ENCODE results near the gene ZNF487. TPM values are rescaled to one million over a fixed set of nuclear protein-coding genes. Genes with fewer than 3 reads are reported as not detected.
A peak's percentile ranks its signal among the peaks of the same experiment; 100 is the strongest.
"Not testable (repeated sequence)": the region's sequence is repeated elsewhere in the genome, so short reads cannot be mapped to it uniquely, and the experiment has no call there.

The ZNF487 gene
- total and polyA plus RNA-seq, 4 donors, result 8.4 to 25.4 (median 9.1) TPM

DNA sequence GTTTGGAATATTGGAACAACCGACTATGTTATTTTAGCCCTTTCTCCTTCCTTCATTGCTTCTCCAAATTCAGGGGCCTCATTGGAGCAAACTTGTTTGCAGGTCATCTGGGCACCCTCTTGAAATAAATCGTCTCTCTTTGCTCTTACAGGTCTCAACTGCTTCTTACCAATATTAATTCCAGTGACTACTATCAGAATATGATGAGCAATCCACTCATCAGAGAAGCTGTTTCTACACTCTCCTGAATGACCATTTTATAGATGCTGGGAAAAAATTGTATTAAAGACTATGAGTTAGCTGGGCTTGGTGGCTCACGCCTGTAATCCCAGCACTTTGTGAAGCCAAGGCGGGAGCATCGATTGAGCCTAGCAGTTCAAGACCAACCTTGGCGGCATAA, 15.4 kb upstream of the ZNF487 start:
- H3K27ac ChIP-seq (ENCODE audit: low read depth in 1 of 2, low read length in 1 of 2), result peak overlapping the region in 1 of 2 donors; percentile 31
- no peaks in the 10 kb centered on the region for H3K36me3 ChIP-seq (ENCODE audit: control insufficient read depth in 4 of 4, insufficient read depth in 4 of 4, low read length in 4 of 4)
- ATAC-seq (ENCODE audit: insufficient read depth, low FRiP score), result no peak
- H3K9me3 ChIP-seq (ENCODE audit: control insufficient read depth in 4 of 4, insufficient read depth in 3 of 4, low read length in 3 of 4), result no peaks in the 10 kb centered on the region
- DNase-seq, result peak in 1 of 3 donors; percentile 6
- H3K4me3 ChIP-seq, result no peak overlapping the region
- H3K9ac ChIP-seq (ENCODE audit: insufficient read depth in 1 of 2, low read length in 2 of 2), result no peak overlapping the region
- H3K4me1 ChIP-seq (ENCODE audit: control insufficient read depth in 5 of 5, insufficient read depth in 5 of 5, low read length in 5 of 5), result peaks cover 0 to 11% (median 4%) of the 10 kb centered on the region in 5 donors
- no peaks in the 10 kb centered on the region for H3K27me3 ChIP-seq (ENCODE audit: control insufficient read depth in 3 of 3, insufficient read depth in 3 of 3, low read length in 2 of 3)
- TF ChIP-seq, protein P1, sequence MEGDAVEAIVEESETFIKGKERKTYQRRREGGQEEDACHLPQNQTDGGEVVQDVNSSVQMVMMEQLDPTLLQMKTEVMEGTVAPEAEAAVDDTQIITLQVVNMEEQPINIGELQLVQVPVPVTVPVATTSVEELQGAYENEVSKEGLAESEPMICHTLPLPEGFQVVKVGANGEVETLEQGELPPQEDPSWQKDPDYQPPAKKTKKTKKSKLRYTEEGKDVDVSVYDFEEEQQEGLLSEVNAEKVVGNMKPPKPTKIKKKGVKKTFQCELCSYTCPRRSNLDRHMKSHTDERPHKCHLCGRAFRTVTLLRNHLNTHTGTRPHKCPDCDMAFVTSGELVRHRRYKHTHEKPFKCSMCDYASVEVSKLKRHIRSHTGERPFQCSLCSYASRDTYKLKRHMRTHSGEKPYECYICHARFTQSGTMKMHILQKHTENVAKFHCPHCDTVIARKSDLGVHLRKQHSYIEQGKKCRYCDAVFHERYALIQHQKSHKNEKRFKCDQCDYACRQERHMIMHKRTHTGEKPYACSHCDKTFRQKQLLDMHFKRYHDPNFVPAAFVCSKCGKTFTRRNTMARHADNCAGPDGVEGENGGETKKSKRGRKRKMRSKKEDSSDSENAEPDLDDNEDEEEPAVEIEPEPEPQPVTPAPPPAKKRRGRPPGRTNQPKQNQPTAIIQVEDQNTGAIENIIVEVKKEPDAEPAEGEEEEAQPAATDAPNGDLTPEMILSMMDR (IDR thresholded peaks at IDR 0.05; ENCODE audit: control extremely low read depth, extremely low read depth), result no peak
- whole genome bisulfite sequencing, 2 donors, result 86 to 91% methylated on average over 6 of the region's 6 CpGs

DNA sequence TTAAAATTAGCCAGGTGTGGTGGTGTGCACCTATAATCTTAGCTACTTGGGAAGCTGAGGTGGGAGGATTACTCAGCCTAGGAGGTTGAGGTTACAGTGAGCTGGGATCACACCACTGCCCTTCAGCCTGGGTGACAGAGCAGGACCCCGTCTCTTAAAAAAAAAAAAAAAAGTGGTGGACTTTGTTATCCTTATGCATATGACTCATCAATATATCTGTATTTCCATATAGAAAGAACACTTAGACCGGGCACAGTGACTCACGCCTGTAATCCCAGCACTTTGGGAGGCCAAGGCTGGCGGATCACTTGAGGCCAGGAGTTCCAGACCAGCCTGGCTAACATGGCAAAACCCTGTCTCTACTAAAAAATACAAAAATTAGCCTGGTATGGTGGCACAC, 15.0 kb upstream of the ZNF487 start:
- not testable (repeated sequence) for H3K27ac ChIP-seq (ENCODE audit: low read depth in 1 of 2, low read length in 1 of 2); H3K9ac ChIP-seq (ENCODE audit: insufficient read depth in 1 of 2, low read length in 2 of 2); H3K36me3 ChIP-seq (ENCODE audit: control insufficient read depth in 4 of 4, insufficient read depth in 4 of 4, low read length in 4 of 4); H3K27me3 ChIP-seq (ENCODE audit: control insufficient read depth in 3 of 3, insufficient read depth in 3 of 3, low read length in 2 of 3); H3K4me3 ChIP-seq; H3K9me3 ChIP-seq (ENCODE audit: control insufficient read depth in 4 of 4, insufficient read depth in 3 of 4, low read length in 3 of 4); ATAC-seq (ENCODE audit: insufficient read depth, low FRiP score); DNase-seq
- H3K4me1 ChIP-seq (ENCODE audit: control insufficient read depth in 5 of 5, insufficient read depth in 5 of 5, low read length in 5 of 5), result peaks cover 0 to 11% (median 4%) of the 10 kb centered on the region in 5 donors
- 97 to 100% methylated on average over 4 of the region's 4 CpGs for WGBS, 2 donors

DNA sequence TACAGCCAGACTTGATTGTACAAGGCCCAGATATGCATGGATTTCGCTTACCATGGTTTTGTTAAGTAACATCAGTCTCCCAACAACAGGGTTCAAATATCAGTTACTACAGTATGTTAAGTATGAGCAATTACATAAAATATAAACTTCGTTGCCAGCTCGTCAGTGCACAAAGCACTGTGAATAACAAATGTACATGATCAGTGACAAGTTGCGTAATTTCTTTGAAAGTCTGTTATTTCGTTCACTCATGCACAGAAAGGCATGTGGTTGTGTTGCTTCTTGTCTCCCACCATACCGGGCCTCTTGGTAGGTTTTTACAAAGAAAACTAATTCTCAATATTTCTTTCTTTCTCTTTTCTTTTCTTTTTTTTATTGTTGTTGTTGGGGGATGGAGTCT, 12.5 kb upstream of the ZNF487 start:
- ATAC-seq (ENCODE audit: insufficient read depth, low FRiP score), result no peak
- H3K36me3 ChIP-seq (ENCODE audit: control insufficient read depth in 4 of 4, insufficient read depth in 4 of 4, low read length in 4 of 4), result no peaks in the 10 kb centered on the region
- no peak overlapping the region for H3K27ac ChIP-seq (ENCODE audit: low read depth in 1 of 2, low read length in 1 of 2)
- H3K27me3 ChIP-seq (ENCODE audit: control insufficient read depth in 3 of 3, insufficient read depth in 3 of 3, low read length in 2 of 3), result no peaks in the 10 kb centered on the region
- no peak overlapping the region for H3K4me3 ChIP-seq
- 48 to 73% methylated on average over 6 of the region's 6 CpGs for WGBS, 2 donors
- H3K4me1 ChIP-seq (ENCODE audit: control insufficient read depth in 5 of 5, insufficient read depth in 5 of 5, low read length in 5 of 5), result peaks cover 0 to 11% (median 4%) of the 10 kb centered on the region in 5 donors
- TF ChIP-seq, protein P1 (IDR thresholded peaks at IDR 0.05; ENCODE audit: control extremely low read depth, extremely low read depth), result no peak
- no peaks in the 10 kb centered on the region for H3K9me3 ChIP-seq (ENCODE audit: control insufficient read depth in 4 of 4, insufficient read depth in 3 of 4, low read length in 3 of 4)
- DNase-seq, result peak in 2 of 3 donors; percentile 60 to 77
- H3K9ac ChIP-seq (ENCODE audit: insufficient read depth in 1 of 2, low read length in 2 of 2), result no peak overlapping the region

DNA sequence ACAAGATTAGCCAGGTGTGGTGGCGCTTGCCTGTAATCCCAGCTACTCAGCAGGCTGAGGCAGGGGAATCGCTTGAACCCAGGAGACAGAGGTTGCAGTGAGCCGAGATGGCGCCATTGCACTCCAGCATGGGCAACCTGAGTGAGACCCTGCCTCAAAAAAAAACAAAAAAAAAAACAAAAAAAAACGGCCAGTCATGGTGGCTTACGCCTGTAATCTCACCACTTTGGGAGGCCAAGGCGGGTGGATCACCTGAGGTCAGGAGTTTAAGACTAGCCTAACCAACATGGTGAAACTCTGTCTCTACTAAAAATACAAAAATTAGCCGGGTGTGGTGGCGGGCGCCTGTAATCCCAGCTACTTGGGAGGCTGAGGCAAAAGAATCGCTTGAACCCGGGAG, 10.4 kb upstream of the ZNF487 start:
- DNase-seq; H3K4me1 ChIP-seq (ENCODE audit: control insufficient read depth in 5 of 5, insufficient read depth in 5 of 5, low read length in 5 of 5); H3K36me3 ChIP-seq (ENCODE audit: control insufficient read depth in 4 of 4, insufficient read depth in 4 of 4, low read length in 4 of 4); ATAC-seq (ENCODE audit: insufficient read depth, low FRiP score); H3K9me3 ChIP-seq (ENCODE audit: control insufficient read depth in 4 of 4, insufficient read depth in 3 of 4, low read length in 3 of 4); H3K4me3 ChIP-seq; H3K27ac ChIP-seq (ENCODE audit: low read depth in 1 of 2, low read length in 1 of 2); H3K9ac ChIP-seq (ENCODE audit: insufficient read depth in 1 of 2, low read length in 2 of 2); H3K27me3 ChIP-seq (ENCODE audit: control insufficient read depth in 3 of 3, insufficient read depth in 3 of 3, low read length in 2 of 3): not testable (repeated sequence)
- 97 to 98% methylated on average over 12 of the region's 12 CpGs for WGBS, 2 donors

Measured in lung (tissue), 12 donors.